Testis (tissue), 3 donors: ENCODE data around the gene MUC5AC. TPM values are rescaled to one million over a fixed set of nuclear protein-coding genes. Genes with fewer than 3 reads are reported as not detected.

Source experiments
- DNase-seq: peaks from one replicate; pipeline ENCODE4 v3.0.0-alpha.2; 2019
- H3K27ac ChIP-seq, 2 donors: fragments of 200-600 bp; sonication (generic); one replicate each; pipeline ENCODE4 v1.5.1; 2019
- H3K27me3 ChIP-seq: fragments of 200-600 bp; sonication (generic); one replicate; pipeline ENCODE4 v1.5.1; 2019
- H3K36me3 ChIP-seq: fragments of 200-600 bp; sonication (generic); one replicate; pipeline ENCODE4 v1.5.1; 2017; ENCODE audit warnings: low read depth; ENCODE audit errors: missing control alignments
- H3K4me1 ChIP-seq: fragments of 200-600 bp; sonication (generic); one replicate; pipeline ENCODE4 v1.5.1; 2019
- H3K4me3 ChIP-seq, 2 donors: fragments of 200-600 bp; sonication (generic); one replicate each; pipeline ENCODE4 v1.5.1; 2017 to 2019
- H3K9me3 ChIP-seq: fragments of 200-600 bp; sonication (generic); one replicate; pipeline ENCODE4 v1.5.1; 2017
- CTCF ChIP-seq, 3 experiments: fragments of 450-650 bp in 2 of 3; fragments of 200-600 bp in 1 of 3; sonication (generic) in 1 of 3; IDR thresholded peaks; one replicate each; pipeline ENCODE4 v1.5.1; 2016 to 2019; ENCODE audit warnings: antibody characterized with exemption in 3 of 3, mild to moderate bottlenecking in 2 of 3, moderate library complexity in 1 of 3
- POLR2A ChIP-seq: fragments of 450-650 bp; IDR thresholded peaks from one replicate; pipeline ENCODE4 v1.6.1; 2017; ENCODE audit warnings: antibody characterized with exemption, mild to moderate bottlenecking, moderate library complexity
- WGBS, 2 donors: methylation state at CpG; one replicate each; pipeline ENCODE4 v1.1.5; 2018; 5-methylcytosine and 5-hydroxymethylcytosine counted together
- intact Hi-C: fragments of 100-400 bp; cut with DNase I; formaldehyde crosslinking; loops from one replicate; pipeline ENCODE4 v1.15.1; 2023; ENCODE audit warnings: low total_unique reads
- polyA plus RNA-seq: library from polyadenylated mRNA; stranded (reverse); fragments of 350-450 nt; fragmentation: Illumina TruSeq; extraction: RNeasy Lipid Tissue Mini Kit (QIAGEN cat#74804); gene quantifications from one replicate; pipeline ENCODE4 v1.2.3, GENCODE V29; 2014; ENCODE audit warnings: low read depth, low replicate concordance; ENCODE audit not compliant: insufficient read depth
- total RNA-seq, 2 donors: library from RNA; depleted of rRNA; stranded (reverse); fragments of >200 nt; gene quantifications; one replicate each; pipeline ENCODE4 v1.2.3, GENCODE V29; 2016

Gene MUC5AC
- total and polyA plus RNA-seq, 3 donors from 2014 or later, result 0.31 to 0.62 (median 0.32) TPM

- H3K36me3 ChIP-seq, result no peaks in the 10 kb centered on the region
- DNase-seq, result no peak
- no peaks in the 10 kb centered on the region for H3K9me3 ChIP-seq
- H3K27me3 ChIP-seq, result no peaks in the 10 kb centered on the region
- H3K4me3 ChIP-seq, result no peak overlapping the region
- intact Hi-C loops, result no loop called here
- H3K4me1 ChIP-seq, result no peaks in the 10 kb centered on the region
- TF ChIP-seq CTCF (IDR thresholded peaks at IDR 0.05) (no peak), POLR2A (no peak)
- WGBS, 2 donors, result 79 to 90% methylated on average over 4 to 7 of the region's 7 CpGs
- H3K27ac ChIP-seq, result no peak overlapping the region
Measured at GRCh38 chr11:1167256-1167655, 9.5 kb downstream of the MUC5AC start.

- H3K9me3 ChIP-seq, result no peaks in the 10 kb centered on the region
- TF ChIP-seq POLR2A (no peak), CTCF (IDR thresholded peaks at IDR 0.05) (no peak)
- no peak for DNase-seq
- no peak overlapping the region for H3K27ac ChIP-seq
- WGBS, 2 donors, result 85 to 89% methylated on average over 10 to 19 of the region's 19 CpGs
- no peaks in the 10 kb centered on the region for H3K4me1 ChIP-seq
- H3K27me3 ChIP-seq, result no peaks in the 10 kb centered on the region
- no peak overlapping the region for H3K4me3 ChIP-seq
- intact Hi-C loops, result no loop called here
- no peaks in the 10 kb centered on the region for H3K36me3 ChIP-seq
Measured at GRCh38 chr11:1167751-1168231, 10.0 kb downstream of the MUC5AC start.

GRCh38 chr11:1168256-1168655, 10.5 kb downstream of the MUC5AC start:
- H3K9me3 ChIP-seq, result no peaks in the 10 kb centered on the region
- no peaks in the 10 kb centered on the region for H3K4me1 ChIP-seq
- 81 to 100% methylated on average over 1 to 8 of the region's 11 CpGs for WGBS, 2 donors
- no peaks in the 10 kb centered on the region for H3K36me3 ChIP-seq
- TF ChIP-seq CTCF (IDR thresholded peaks at IDR 0.05), result no peak
- DNase-seq, result no peak
- no peak overlapping the region for H3K27ac ChIP-seq
- H3K27me3 ChIP-seq, result no peaks in the 10 kb centered on the region
- H3K4me3 ChIP-seq, result no peak overlapping the region
- intact Hi-C loops, result no loop called here

- H3K9me3 ChIP-seq, result no peaks in the 10 kb centered on the region
- intact Hi-C loops, result no loop called here
- H3K4me3 ChIP-seq, result no peak overlapping the region
- 93% methylated on average over 3 to 23 of the region's 23 CpGs for WGBS, 2 donors
- H3K27me3 ChIP-seq, result no peaks in the 10 kb centered on the region
- H3K27ac ChIP-seq, result no peak overlapping the region
- TF ChIP-seq POLR2A (no peak), CTCF (IDR thresholded peaks at IDR 0.05) (no peak)
- no peak for DNase-seq
- no peaks in the 10 kb centered on the region for H3K4me1 ChIP-seq
- no peaks in the 10 kb centered on the region for H3K36me3 ChIP-seq
Measured at GRCh38 chr11:1168721-1169161, 11.0 kb downstream of the MUC5AC start.

- H3K4me3 ChIP-seq, result no peak overlapping the region
- no peak for TF ChIP-seq CTCF (IDR thresholded peaks at IDR 0.05)
- TF ChIP-seq POLR2A, result no peak
- no peaks in the 10 kb centered on the region for H3K4me1 ChIP-seq
- DNase-seq, result no peak
- WGBS, 2 donors, result 49 to 72% methylated on average over 2 of the region's 3 CpGs
- no peaks in the 10 kb centered on the region for H3K36me3 ChIP-seq
- no peaks in the 10 kb centered on the region for H3K27me3 ChIP-seq
- no peak overlapping the region for H3K27ac ChIP-seq
- intact Hi-C loops, result no loop called here
- no peaks in the 10 kb centered on the region for H3K9me3 ChIP-seq
Measured at GRCh38 chr11:1171223-1171984, 13.7 kb downstream of the MUC5AC start.
